LNCaP clone FGC (cell line): ENCODE results near the gene SELENOK.

ENCODE experiments used
- DNase-seq: peaks from one replicate; pipeline ENCODE4 v3.0.0-alpha.2; 2011; ENCODE audit warnings: low read depth
- H3K4me3 ChIP-seq: 2 replicates; pipeline ENCODE4 v1.5.1; 2011; ENCODE audit warnings: mild to moderate bottlenecking, low read depth, low read length, control low read depth
- TF ChIP-seq, protein P1 (sequence below): IDR thresholded peaks from 2 replicates; pipeline ENCODE4 v1.5.1; 2012; ENCODE audit warnings: mild to moderate bottlenecking; ENCODE audit not compliant: control insufficient read depth, insufficient read depth; ENCODE audit errors: extremely low read depth

Gene SELENOK

DNA sequence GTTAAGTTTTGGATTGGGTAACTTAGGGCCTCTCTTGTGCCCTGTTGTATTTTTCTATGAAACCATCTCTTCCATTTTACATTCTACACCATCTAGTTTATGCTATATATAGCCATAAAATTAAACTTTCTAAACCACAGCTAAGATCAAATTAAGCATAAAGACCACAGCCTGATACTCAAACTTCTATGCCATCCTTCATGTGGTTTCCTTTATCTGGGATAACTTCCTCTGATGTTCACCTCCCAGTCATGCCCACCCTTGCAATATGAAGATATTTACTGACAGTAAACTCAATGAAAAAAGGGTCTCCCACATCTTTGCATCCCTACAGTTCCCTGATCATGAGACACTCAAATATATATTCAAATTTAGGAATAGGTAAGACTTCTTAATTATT lies 4.2 kb downstream of the SELENOK start:
- TF ChIP-seq, protein P1, sequence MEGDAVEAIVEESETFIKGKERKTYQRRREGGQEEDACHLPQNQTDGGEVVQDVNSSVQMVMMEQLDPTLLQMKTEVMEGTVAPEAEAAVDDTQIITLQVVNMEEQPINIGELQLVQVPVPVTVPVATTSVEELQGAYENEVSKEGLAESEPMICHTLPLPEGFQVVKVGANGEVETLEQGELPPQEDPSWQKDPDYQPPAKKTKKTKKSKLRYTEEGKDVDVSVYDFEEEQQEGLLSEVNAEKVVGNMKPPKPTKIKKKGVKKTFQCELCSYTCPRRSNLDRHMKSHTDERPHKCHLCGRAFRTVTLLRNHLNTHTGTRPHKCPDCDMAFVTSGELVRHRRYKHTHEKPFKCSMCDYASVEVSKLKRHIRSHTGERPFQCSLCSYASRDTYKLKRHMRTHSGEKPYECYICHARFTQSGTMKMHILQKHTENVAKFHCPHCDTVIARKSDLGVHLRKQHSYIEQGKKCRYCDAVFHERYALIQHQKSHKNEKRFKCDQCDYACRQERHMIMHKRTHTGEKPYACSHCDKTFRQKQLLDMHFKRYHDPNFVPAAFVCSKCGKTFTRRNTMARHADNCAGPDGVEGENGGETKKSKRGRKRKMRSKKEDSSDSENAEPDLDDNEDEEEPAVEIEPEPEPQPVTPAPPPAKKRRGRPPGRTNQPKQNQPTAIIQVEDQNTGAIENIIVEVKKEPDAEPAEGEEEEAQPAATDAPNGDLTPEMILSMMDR: no peak
- no peak for DNase-seq
- H3K4me3 ChIP-seq: no peak overlapping the region

DNA sequence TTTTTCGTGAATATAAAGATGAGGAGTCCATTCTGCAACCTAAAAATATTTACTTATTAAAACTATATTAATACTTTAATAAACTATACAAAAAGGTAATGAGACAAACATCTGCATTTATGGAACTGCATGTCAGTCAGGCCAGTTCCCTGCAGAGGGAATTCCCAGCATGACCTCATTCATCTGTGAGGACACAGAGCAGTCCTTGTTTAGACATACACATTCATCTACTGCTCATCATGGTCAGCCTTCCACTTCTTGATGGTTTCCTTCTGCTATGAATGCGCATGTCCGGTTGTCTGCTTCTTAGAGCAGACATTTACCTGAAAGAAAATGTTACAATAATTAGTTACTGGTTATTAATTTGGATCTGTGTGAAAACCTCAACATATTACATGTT lies 6.4 kb downstream of the SELENOK start:
- H3K4me3 ChIP-seq: no peak overlapping the region
- no peak for DNase-seq
- TF ChIP-seq, protein P1: no peak

DNA sequence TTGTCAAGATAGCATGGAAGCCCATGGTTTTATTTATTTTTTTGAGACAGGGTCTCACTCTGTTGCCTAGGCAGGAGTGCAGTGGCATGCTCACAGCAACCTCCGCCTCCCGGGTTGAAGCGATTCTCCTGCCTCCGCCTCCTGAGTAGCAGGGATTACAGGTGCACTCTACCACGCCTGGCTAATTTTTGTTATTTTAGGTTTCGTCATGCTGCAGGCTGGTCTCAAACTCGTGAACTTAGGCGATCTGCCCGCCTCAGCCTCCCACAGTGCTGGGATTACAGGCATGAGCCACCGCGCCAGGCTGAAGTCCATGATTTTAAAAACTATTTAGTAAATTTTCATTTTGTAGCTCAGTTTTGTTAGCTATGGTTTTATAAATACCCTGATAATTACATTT lies 7.0 kb downstream of the SELENOK start:
- no peak for DNase-seq
- TF ChIP-seq, protein P1: no peak
- H3K4me3 ChIP-seq: no peak overlapping the region

DNA sequence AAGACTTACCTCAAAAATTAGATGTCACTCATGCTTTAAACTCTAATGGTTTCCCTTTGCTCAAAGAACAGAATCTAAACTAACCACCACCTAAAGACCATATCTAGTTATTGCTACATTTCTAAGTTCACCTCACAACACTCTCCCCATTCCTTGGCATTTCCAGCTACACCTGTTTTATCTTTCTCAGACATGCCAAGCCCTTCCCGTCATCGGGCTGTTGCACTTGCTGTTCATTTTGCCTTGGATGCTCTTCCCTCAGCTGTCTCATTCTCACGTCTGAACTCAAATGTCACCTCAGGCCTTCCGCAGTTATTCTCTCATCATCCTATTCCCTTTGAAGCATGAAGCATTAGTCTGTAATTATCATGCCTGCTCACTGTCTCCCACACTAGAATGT lies 8.7 kb downstream of the SELENOK start:
- DNase-seq: no peak
- no peak overlapping the region for H3K4me3 ChIP-seq

DNA sequence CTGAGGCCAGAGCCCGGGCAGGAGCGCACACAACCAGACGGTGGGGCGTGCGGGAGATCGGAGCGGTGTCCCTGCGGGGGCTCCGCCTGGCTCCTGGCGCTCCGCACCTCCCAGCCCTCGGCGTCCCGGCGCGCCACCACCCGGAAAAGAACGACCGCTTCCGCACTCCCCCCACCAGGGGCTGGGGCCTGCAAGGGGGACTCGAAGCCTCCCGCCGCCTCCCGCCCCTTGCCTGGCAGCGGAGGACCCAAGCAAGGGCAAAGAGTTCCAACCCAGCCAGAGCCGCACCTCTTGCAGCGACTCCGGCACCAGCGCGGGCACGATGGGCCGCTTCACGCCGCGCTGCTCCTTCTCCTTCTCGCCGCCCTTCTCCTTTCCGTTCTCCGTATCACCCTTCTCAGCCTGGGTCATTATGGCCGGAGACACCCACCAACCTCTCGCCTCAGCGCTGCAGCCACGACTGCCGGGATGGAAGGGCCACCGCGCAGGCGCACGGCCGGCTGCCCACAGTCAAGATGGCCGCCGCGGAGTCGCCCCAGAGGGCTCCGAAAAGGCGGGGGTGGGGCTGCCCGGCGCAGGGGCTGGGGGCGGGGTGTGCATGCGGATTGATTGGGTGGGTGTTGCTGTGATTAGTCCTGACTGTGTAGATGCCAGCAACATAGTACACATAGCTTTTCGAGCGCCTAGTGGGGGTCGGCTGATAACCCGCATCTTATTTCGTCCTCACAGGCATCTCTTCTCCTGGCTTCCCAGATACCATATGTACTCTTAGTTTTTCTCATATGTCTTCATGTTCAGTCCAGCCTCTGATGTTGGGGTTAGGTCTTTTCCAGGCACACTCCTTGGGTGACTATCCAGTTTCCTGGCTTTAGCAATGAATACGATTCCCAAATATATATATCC lies 9.7 kb downstream of the SELENOK start, which contains the start of gene ACTR8:
ACTR8 (minus strand) TSS at position 462 of the 903 bp plus-strand sequence; CDS start at position 411, 51 bp downstream.
- DNase-seq: no peak
- peak within 1 kb of the TSS; percentile 69 for H3K4me3 ChIP-seq
- TF ChIP-seq, protein P1: no peak

More for the DNA sequence above, 8.7 kb downstream of the SELENOK start:
- TF ChIP-seq, protein P1: no peak

DNA sequence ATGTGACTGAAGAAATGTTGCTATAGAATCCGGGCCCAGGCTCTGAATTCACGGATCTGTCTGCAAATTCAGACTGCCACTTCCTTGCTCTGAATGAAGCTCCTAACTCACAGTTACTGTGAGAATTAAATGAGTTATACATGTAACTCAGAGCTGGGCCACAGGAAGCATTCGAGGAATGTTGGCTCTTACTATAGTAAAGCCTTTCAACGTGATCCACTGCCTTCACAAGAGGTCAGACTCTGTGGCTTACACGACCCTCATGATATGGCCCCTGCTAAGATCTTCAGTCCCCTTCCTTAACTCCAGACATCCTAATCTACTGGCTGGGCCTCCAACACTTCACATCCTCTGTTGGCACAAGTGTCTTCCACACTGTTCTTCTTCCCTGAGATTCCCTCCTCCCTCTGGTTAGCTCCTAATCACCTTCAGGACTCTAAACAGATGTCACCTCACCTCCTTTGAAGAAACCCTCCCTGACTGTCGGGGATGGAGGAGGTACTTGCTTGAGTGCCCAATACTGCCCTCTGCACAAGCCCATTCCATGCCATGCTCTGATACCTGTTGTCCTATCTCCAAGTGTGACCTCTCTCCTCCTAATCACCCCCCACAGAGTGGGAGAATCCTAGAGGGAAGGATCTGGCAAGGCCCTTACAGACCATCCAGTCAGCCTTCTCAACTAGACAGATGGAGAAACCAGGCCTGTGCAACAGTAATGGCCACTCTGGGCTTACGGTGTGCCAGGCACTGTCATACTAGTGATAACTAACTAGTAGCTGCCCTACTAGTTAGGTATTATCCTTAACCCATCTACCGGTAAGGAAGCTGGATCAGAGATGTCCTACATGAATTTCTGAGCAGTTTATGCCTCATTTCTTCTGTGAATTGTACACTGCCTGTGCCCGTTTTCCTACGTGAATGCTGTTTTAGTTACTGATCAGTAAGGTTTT lies 11.0 kb downstream of the SELENOK start:
- H3K4me3 ChIP-seq: peak overlapping the region; percentile 69
- no peak for DNase-seq
- TF ChIP-seq, protein P1: no peak
